Naive B cell (primary cell): ENCODE measurements around the gene BPIFA1. TPM values are rescaled to one million over a fixed set of nuclear protein-coding genes. Genes with fewer than 3 reads are reported as not detected.
A peak's percentile ranks its signal among the peaks of the same experiment; 100 is the strongest.

Experiments used
- ATAC-seq, 2 donors: fragments of 150-1000 bp; cut with Tn5 transposase; 2 replicates each; pipeline ENCODE4 v1.10.0; 2021; ENCODE audit warnings: low read depth in 2 of 2, mild to moderate bottlenecking in 2 of 2, moderate library complexity in 2 of 2
- DNase-seq: peaks from one replicate; pipeline ENCODE4 v3.0.0; 2022
- H3K27ac Mint-ChIP-seq, 6 donors: one replicate each; pipeline ENCODE4 v1.8.0; 2020 to 2022; ENCODE audit warnings: mild to moderate bottlenecking in 6 of 6, mixed read lengths in 6 of 6, moderate library complexity in 5 of 6, inconsistent platforms in 2 of 6
- H3K27me3 Mint-ChIP-seq, 3 donors: one replicate each; pipeline ENCODE4 v1.8.0; 2021 to 2022; ENCODE audit warnings: mixed read lengths in 3 of 3, mild to moderate bottlenecking in 1 of 3
- H3K36me3 Mint-ChIP-seq, 2 donors: one replicate each; pipeline ENCODE4 v1.8.0; 2020 to 2022; ENCODE audit warnings: mixed read lengths in 2 of 2, inconsistent platforms in 1 of 2, mild to moderate bottlenecking in 1 of 2
- H3K4me1 Mint-ChIP-seq, 3 donors: one replicate each; pipeline ENCODE4 v1.8.0; 2020 to 2022; ENCODE audit warnings: mixed read lengths in 3 of 3, inconsistent platforms in 1 of 3, mild to moderate bottlenecking in 1 of 3, moderate library complexity in 1 of 3
- H3K4me3 Mint-ChIP-seq, 8 donors: one replicate each; pipeline ENCODE4 v1.8.0; 2020 to 2022; ENCODE audit warnings: mild to moderate bottlenecking in 8 of 8, mixed read lengths in 8 of 8, moderate library complexity in 8 of 8, inconsistent platforms in 2 of 8
- H3K9me3 Mint-ChIP-seq, 7 donors: one replicate each; pipeline ENCODE4 v1.8.0; 2020 to 2022; ENCODE audit warnings: mixed read lengths in 7 of 7, mild to moderate bottlenecking in 5 of 7, inconsistent platforms in 2 of 7, moderate library complexity in 1 of 7
- polyA plus RNA-seq, 6 donors: library from polyadenylated mRNA; unstranded; fragments of 300-500 nt; fragmentation: Illumina TruSeq; gene quantifications; one replicate each; pipeline ENCODE4 v1.2.3, GENCODE V29; 2021; ENCODE audit warnings: low read depth in 6 of 6

Gene BPIFA1
- polyA plus RNA-seq, 6 donors from 2014 or later, result not detected

DNA sequence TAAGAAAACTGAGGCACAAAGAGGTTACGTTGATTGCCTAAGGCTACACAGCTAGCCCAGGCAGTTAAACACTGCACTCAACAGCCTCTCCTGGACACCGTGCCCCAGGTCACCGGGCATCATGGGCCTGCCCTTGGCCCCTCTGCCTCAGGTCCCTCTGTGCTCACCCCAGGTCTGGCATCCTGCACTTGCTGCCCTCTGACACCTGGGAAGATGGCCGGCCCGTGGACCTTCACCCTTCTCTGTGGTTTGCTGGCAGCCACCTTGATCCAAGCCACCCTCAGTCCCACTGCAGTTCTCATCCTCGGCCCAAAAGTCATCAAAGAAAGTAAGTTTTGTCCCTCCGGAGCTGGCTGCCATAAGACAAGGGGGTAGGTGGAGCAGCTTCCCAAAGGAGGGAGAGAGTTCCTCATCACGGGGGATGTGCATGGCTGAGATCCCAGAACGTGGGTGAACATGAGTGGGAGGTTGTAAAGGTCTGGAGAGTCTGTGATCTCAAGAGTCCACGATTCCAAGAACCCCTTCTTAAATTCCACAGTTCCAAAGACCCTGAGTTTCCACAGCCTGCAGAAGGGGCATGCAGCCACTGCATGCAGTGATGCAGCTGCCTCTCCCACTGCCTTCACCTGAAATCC lies 50.2 kb downstream of the BPIFA1 start:
- Mint-ChIP-seq H3K27me3 (peaks cover 20 to 68% (median 36%) of the 10 kb centered on the region in 3 donors), H3K9me3 (peaks cover 0 to 2% (median 0%) of the 10 kb centered on the region in 7 donors), H3K36me3 (no peaks in the 10 kb centered on the region), H3K4me3 (no peak overlapping the region), H3K4me1 (no peaks in the 10 kb centered on the region), H3K27ac (no peak overlapping the region)
- DNase-seq (no peak), ATAC-seq (no peak)

- Mint-ChIP-seq H3K4me1 (no peaks in the 10 kb centered on the region), H3K27ac (no peak overlapping the region)
These were observed 52.1 kb downstream of the BPIFA1 start for GRCh38 chr20:33287884-33288283.

DNA sequence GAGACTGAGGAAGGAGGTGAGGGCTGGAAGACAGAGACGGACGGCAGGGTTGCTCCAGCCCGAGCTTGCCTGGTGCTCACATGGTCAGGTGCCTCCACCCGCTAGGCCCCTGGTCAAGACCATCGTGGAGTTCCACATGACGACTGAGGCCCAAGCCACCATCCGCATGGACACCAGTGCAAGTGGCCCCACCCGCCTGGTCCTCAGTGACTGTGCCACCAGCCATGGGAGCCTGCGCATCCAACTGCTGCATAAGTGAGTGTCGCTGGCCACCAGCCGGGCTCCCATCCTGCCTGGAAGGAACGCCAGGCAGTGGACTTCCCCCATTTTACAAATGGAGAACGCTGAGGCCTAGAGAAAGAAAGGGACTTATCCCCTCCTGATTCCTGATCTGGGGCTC lies 55.1 kb downstream of the BPIFA1 start:
- ATAC-seq (no peak), DNase-seq (no peak)
- H3K36me3 Mint-ChIP-seq, result no peaks in the 10 kb centered on the region
- H3K9me3 Mint-ChIP-seq, result peaks cover 0 to 2% (median 0%) of the 10 kb centered on the region in 7 donors
- H3K27ac Mint-ChIP-seq, result no peak overlapping the region
- peaks cover 23 to 53% (median 39%) of the 10 kb centered on the region in 3 donors for H3K27me3 Mint-ChIP-seq
- H3K4me3 Mint-ChIP-seq, result no peak overlapping the region
- no peaks in the 10 kb centered on the region for H3K4me1 Mint-ChIP-seq

More at GRCh38 chr20:33287884-33288283, 52.1 kb downstream of the BPIFA1 start:
- Mint-ChIP-seq H3K9me3 (peaks cover 0 to 2% (median 0%) of the 10 kb centered on the region in 7 donors), H3K36me3 (no peaks in the 10 kb centered on the region), H3K4me3 (no peak overlapping the region), H3K27me3 (peaks cover 28 to 72% (median 43%) of the 10 kb centered on the region in 3 donors)
- DNase-seq (no peak), ATAC-seq (no peak)

DNA sequence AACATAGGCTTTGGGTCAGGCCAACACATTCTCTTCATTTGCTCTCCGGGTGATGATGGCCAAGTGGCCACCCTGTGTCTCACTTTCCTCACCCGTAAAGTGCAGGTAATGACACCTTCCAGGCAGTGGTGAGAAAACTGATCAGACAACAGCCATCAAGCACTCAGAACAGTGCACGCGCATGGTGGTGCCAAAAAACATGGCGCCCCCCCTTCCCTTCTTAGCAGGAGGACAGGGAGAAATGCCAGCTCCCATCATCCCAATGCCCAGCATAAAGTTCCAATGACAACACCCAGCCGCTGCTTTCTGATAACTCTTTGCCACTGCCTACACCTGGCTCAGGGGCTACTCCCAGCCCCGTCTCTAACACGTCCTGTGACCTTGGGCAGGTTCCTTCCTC lies 55.6 kb downstream of the BPIFA1 start:
- DNase-seq (no peak), ATAC-seq (no peak)
- H3K27ac Mint-ChIP-seq, result no peak overlapping the region
- H3K9me3 Mint-ChIP-seq, result peaks cover 0 to 2% (median 0%) of the 10 kb centered on the region in 7 donors
- H3K36me3 Mint-ChIP-seq, result no peaks in the 10 kb centered on the region
- no peak overlapping the region for H3K4me3 Mint-ChIP-seq
- H3K4me1 Mint-ChIP-seq, result no peaks in the 10 kb centered on the region
- peaks cover 23 to 48% (median 39%) of the 10 kb centered on the region in 3 donors for H3K27me3 Mint-ChIP-seq

DNA sequence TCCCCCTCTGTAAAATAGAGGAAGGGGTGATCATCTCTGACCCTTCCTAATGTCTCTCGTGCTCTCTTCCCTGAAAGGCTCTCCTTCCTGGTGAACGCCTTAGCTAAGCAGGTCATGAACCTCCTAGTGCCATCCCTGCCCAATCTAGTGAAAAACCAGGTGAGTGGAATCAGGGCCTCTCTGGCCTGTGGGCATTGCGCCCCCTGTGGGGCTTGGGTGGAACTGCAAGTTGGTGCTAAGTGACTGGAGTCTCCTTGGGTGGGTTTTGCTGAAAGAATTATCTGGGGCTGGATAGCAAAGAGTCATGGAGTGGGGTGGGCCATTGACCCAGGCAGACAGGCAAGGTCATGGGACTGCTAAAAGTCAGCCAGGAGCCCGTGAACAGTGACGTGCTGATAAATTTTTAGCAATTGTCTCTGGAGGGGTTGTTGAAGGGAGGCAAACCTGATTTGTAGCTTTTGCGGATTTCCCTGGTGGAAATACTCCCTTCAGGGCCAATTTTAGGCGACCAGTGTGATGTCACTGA lies 56.1 kb downstream of the BPIFA1 start:
- no peak overlapping the region for H3K4me3 Mint-ChIP-seq
- H3K27me3 Mint-ChIP-seq, result peaks cover 18 to 43% (median 35%) of the 10 kb centered on the region in 3 donors

More for the DNA sequence above, 56.1 kb downstream of the BPIFA1 start:
- ATAC-seq (peak in 1 of 2 donors; percentile 43), DNase-seq (peak; percentile 45)
- H3K36me3 Mint-ChIP-seq, result no peaks in the 10 kb centered on the region
- H3K27ac Mint-ChIP-seq, result no peak overlapping the region
- H3K9me3 Mint-ChIP-seq, result peaks cover 0 to 2% (median 0%) of the 10 kb centered on the region in 7 donors
- H3K4me1 Mint-ChIP-seq, result no peaks in the 10 kb centered on the region

Other genes starting within 250 kb of the BPIFA1 start
- gene SUN5, start 231.6 kb upstream of the BPIFA1 start, polyA plus RNA-seq, result not detected
- not detected for gene BPIFB2, start 228.3 kb upstream of the BPIFA1 start, polyA plus RNA-seq
- gene BPIFB6, start 204.3 kb upstream of the BPIFA1 start, polyA plus RNA-seq, result not detected
- not detected for gene BPIFB3, start 182.1 kb upstream of the BPIFA1 start, polyA plus RNA-seq
- gene BPIFB4, start 156.4 kb upstream of the BPIFA1 start, polyA plus RNA-seq, result not detected
- not detected for gene BPIFA2, start 67.8 kb upstream of the BPIFA1 start, polyA plus RNA-seq
- not detected for gene BPIFA3, start 18.6 kb upstream of the BPIFA1 start, polyA plus RNA-seq
- gene BPIFB1, start 47.2 kb downstream of the BPIFA1 start, polyA plus RNA-seq, result not detected
- 10 to 100 TPM; 22.4 to 53.5 (median 28.8) TPM for gene CDK5RAP1, start 165.5 kb downstream of the BPIFA1 start, polyA plus RNA-seq
- gene SNTA1, start 207.8 kb downstream of the BPIFA1 start, polyA plus RNA-seq, result 1 to 10 TPM; 3.1 to 6.0 (median 3.9) TPM